Muscle of leg (tissue), 11 donors: ENCODE results near the gene DGCR6L. TPM values are rescaled to one million over a fixed set of nuclear protein-coding genes. Genes with fewer than 3 reads are reported as not detected.
"Not testable (repeated sequence)": the region's sequence is repeated elsewhere in the genome, so short reads cannot be mapped to it uniquely, and the experiment has no call there.

Source experiments
- DNase-seq: peaks from one replicate; pipeline ENCODE4 v3.0.0; 2013
- H3K27ac ChIP-seq: one replicate; pipeline ENCODE4 v1.5.1; 2013; ENCODE audit warnings: mild to moderate bottlenecking, low read length, control low read depth
- H3K27me3 ChIP-seq: one replicate; pipeline ENCODE4 v1.6.1; 2013; ENCODE audit warnings: low read length; ENCODE audit not compliant: control insufficient read depth, insufficient read depth
- H3K36me3 ChIP-seq: one replicate; pipeline ENCODE4 v1.6.1; 2013; ENCODE audit warnings: low read length; ENCODE audit not compliant: control insufficient read depth, insufficient read depth
- H3K4me1 ChIP-seq: one replicate; pipeline ENCODE4 v1.6.1; 2013; ENCODE audit warnings: low read length; ENCODE audit not compliant: control insufficient read depth, insufficient read depth
- H3K4me3 ChIP-seq: one replicate; pipeline ENCODE4 v1.5.1; 2013; ENCODE audit warnings: low read length, control low read depth
- H3K9me3 ChIP-seq: replicated peaks from 2 replicates; pipeline ENCODE4 v1.6.1; 2013; ENCODE audit warnings: low read depth, low read length; ENCODE audit not compliant: control insufficient read depth
- WGBS: methylation state at CpG from one replicate; pipeline ENCODE4 v1.1.5; 2013; ENCODE audit warnings: missing lambda C conversion rate; ENCODE audit not compliant: insufficient coverage; 5-methylcytosine and 5-hydroxymethylcytosine counted together
- polyA plus RNA-seq, 8 donors: library from polyadenylated mRNA; unstranded; fragments of 120-200 nt; gene quantifications; one replicate each; pipeline versions ENCODE4 v1.2.1 to v1.2.3, GENCODE V29; 2013; ENCODE audit warnings: inconsistent platforms in 1 of 8, low replicate concordance in 1 of 8; ENCODE audit not compliant: insufficient read length in 8 of 8, insufficient read depth in 1 of 8
- total RNA-seq: library from RNA; stranded (reverse); fragments of 120-200 nt; gene quantifications from one replicate; pipeline ENCODE4 v1.2.4, GENCODE V29; 2013

Gene DGCR6L
- total and polyA plus RNA-seq, 9 donors = 60.9 to 152 (median 72.1) TPM

DNA sequence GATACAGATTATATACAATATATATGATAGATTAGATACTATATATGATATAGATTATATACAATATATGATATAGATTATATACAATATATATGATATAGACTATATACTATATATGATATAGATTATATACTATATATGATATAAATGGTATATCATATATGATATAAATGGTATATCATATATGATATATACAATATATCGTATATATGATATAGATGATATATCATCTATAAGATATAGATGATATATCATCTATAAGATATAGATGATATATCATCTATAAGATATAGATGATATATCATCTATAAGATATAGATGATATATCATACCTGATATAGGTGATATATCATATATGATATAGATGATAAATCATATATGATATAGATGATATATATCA, 16.7 kb upstream of the DGCR6L start:
- H3K36me3 ChIP-seq, H3K27ac ChIP-seq, H3K4me1 ChIP-seq, DNase-seq, H3K4me3 ChIP-seq, H3K9me3 ChIP-seq, H3K27me3 ChIP-seq: not testable (repeated sequence)
- WGBS = no CpG with 5 or more reads among the region's 1 CpG

DNA sequence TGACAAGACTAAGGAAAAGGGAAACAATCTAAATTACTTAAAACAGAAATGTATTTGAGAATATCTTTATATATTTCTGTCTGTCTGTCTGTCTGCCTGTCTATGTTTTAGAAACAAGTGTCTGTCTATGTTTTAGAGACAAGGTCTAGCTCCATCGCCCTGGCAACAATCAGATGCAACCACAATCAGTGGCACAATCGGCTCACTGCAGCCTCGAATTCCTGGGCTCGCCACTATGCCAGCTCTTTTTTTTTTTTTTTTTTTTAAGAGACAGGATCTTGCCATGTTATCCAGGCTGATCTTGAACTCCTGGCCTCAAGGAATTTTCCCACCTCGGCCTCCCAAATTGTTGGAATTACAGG, 8.7 kb upstream of the DGCR6L start:
- H3K4me1 ChIP-seq, H3K4me3 ChIP-seq, DNase-seq, H3K27me3 ChIP-seq, H3K9me3 ChIP-seq, H3K27ac ChIP-seq, H3K36me3 ChIP-seq: not testable (repeated sequence)
- WGBS = no CpG with 5 or more reads among the region's 5 CpGs

DNA sequence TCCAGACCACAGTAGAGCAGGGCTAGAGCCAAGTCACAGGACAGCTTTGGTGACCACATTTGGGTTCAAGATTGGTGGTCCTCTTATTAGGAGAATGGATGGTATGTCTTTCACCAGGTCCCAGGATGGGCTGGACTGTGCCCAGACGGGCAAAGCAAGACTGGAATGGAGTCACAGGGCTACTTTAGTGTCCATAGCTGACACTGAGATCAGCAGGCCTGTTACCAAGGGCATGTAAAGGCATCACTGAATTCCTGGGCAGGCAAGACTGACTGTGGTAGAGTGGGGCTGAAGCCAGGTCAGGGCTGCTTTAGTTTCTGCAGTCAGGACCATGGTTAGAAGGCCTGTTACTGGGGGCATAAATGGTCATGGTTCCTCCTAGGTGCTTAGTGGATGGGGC, 6.1 kb upstream of the DGCR6L start:
- H3K27me3 ChIP-seq, H3K9me3 ChIP-seq, H3K4me1 ChIP-seq, DNase-seq, H3K27ac ChIP-seq, H3K4me3 ChIP-seq, H3K36me3 ChIP-seq: not testable (repeated sequence)
- WGBS = 59% methylated on average over 1 of the region's 1 CpG

DNA sequence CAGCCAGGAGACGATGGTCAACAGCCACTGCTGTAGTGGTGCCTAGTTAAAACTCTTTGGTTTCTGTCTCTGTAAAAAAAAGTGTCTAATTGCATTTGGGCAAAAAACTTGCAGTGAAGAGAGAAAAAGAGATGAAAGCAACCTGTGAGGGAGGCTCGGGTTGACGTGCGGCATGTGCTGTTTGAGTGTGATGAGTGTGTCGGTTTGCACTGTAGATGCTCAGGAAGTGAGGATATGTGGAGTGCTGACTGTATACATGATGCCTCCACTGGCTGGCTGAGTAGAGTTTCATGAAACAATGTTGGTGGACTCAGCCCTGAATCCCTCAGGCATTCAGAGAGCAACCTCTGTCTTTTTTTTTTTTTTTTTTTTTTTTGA, 4.3 kb upstream of the DGCR6L start:
- Histone ChIP-seq H3K4me3 (no peak overlapping the region), H3K27ac (no peak overlapping the region), H3K4me1 (peaks cover 13% of the 10 kb centered on the region), H3K9me3 (no peaks in the 10 kb centered on the region), H3K27me3 (no peaks in the 10 kb centered on the region), H3K36me3 (no peaks in the 10 kb centered on the region)
- DNase-seq = no peak
- WGBS = 90% methylated on average over 2 of the region's 5 CpGs

DNA sequence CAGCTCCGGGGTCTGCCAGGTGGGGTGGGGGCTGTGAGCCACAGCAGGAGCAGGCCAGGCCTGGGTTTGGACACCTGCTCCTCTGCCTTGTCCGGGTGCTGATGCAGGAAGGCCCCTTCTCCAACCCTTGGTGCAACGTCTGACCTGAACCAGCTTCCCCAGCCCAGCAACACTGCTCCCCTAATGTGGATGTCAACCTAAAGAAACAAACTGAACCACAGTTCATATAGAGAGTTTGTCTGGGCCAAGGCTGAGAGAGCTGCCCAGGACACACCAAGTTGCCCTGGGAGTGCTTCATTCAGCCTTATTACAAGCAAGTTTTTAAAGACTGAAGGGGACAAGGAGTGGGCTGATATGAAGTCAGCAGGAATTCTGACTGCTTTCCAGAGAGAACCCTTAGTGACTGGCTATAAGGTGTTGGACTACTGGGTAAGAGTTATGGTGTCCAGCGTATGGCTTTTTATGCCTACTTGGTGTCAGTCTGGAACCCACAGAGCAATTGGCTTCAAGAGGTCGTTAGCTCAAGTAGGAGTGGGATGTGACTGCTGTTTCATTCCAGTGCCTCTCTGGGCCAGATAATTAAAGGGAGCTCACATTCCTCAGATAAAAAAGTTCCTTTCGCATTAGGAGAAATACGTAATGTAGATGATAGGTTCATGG, 1.8 kb upstream of the DGCR6L start:
- H3K9me3 ChIP-seq, H3K4me3 ChIP-seq, H3K36me3 ChIP-seq, DNase-seq, H3K27ac ChIP-seq, H3K27me3 ChIP-seq: not testable (repeated sequence)
- WGBS = 58% methylated on average over 2 of the region's 7 CpGs
- H3K4me1 ChIP-seq = peaks cover 20% of the 10 kb centered on the region

GRCh38 chr22:20320659-20321551, 1.0 kb upstream of the DGCR6L start:
- not testable (repeated sequence) for H3K36me3 ChIP-seq, H3K9me3 ChIP-seq, DNase-seq, H3K27me3 ChIP-seq
- H3K27ac ChIP-seq = peak overlapping the region; percentile 53
- WGBS = 29% methylated on average over 13 of the region's 20 CpGs
- peak overlapping the region; percentile 93 for H3K4me3 ChIP-seq
- H3K4me1 ChIP-seq = peaks cover 20% of the 10 kb centered on the region

DNA sequence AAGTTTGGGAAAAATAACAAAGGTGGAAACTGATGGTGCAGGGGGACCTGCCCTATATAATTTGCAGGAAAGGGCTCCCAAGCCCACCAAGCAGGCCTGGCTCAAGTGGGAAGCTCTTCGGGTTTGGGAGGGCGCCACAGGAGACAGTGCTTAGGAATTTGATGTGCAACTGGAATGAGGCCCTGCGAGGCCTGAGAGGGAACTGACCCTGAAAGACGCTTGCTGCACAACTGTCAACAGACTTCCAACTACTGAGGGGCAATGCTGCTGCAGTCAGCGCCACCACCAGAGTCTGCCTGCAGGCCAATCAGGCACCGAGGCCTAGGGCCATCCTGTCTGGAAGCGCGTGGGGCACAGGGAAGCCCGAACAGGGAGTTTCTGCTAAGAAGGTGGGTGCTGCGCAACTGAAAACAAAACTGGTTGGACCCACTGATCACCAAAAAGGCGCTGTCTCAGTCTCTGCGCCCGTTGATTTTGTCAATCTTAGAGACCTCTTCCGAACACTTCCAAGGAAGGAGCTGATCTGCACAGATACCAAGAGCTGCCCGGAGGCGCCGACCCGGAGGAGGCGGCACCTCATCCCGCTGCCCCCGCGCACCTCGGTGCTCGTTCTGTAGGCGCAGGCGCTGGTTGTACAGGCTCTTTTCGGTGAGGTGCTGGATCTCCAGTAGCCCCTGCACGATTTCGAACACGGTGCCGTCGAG, 667 bp downstream of the DGCR6L start:
- Histone ChIP-seq H3K4me1 (peaks cover 24% of the 10 kb centered on the region), H3K36me3 (peaks cover 4% of the 10 kb centered on the region), H3K4me3 (peak overlapping the region; percentile 93), H3K27ac (peak overlapping the region; percentile 67), H3K9me3 (no peaks in the 10 kb centered on the region), H3K27me3 (no peaks in the 10 kb centered on the region)
- WGBS = 3% methylated on average over 32 of the region's 32 CpGs
- DNase-seq = no peak

DNA sequence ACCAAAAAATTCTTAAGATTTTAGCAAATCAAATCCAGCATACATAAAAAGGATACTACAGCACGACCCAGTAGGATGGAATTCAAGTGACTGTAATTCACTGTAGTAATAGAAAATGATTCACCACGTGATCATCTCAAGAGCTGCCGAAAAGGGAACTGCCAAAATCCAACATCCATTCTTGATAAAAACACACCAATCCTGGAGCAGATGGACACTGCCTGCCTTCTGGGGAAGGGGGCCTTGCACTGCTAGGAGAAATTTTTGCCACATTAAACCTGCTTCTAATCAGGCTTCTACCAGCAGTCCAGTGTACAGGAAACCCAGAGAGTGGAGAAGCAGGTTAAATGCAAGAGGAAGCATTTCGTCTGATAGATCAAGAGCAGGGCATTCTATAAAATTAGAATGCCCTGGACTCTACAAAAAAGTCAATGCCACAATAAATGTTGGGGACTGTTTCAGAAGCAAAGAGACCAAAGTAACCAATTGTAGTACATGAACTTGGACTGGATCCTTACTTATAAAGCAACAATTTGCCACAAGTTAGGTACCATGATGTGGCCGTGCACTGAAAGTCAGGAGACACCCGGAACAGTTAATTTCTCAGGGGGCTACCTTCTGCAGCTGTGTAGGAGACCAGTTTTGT, 1.7 kb downstream of the DGCR6L start:
- H3K27me3 ChIP-seq, DNase-seq, H3K36me3 ChIP-seq, H3K27ac ChIP-seq, H3K9me3 ChIP-seq, H3K4me3 ChIP-seq: not testable (repeated sequence)
- H3K4me1 ChIP-seq = peaks cover 24% of the 10 kb centered on the region
- 80% methylated on average over 1 of the region's 6 CpGs for WGBS

DNA sequence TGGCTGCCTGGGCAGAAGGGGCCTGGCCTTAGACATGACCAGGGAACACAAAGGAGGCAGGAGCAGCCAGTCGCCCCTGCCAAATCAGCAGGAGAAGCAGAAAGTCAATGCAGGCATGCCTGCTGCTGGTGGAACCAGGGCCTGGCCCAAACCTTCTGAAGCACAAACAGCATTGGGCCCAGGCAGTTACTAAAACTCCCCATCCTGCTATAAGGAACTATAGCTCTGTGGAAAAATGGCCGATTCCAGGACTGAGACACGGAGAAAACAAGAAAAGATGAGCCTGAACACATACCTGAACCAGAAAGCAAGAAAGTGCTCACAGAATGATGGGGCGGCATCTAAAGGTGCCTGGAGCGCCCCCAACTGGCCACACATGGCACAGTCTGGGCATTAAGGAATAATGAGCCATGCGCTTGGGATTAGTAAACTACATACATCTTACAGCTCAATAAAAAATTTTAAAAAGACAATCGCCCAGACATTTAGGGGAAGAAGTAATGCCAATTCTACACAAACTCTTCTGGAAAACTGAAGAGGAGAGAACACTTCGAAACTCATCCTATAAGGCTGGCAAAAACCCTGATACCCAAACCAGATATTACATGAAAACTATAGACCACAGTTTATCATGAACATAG, 2.3 kb downstream of the DGCR6L start:
- not testable (repeated sequence) for H3K27me3 ChIP-seq, DNase-seq, H3K27ac ChIP-seq, H3K9me3 ChIP-seq, H3K4me3 ChIP-seq, H3K36me3 ChIP-seq
- H3K4me1 ChIP-seq = peaks cover 29% of the 10 kb centered on the region
- WGBS = 78% methylated on average over 1 of the region's 8 CpGs
